ENCODE data around the gene RTN3. TPM values are rescaled to one million over a fixed set of nuclear protein-coding genes. Genes with fewer than 3 reads are reported as not detected.
A peak's percentile ranks its signal among the peaks of the same experiment; 100 is the strongest.

RTN3 gene
- polyA plus RNA-seq, 4 donors = 27.3 to 101 (median 69.5) TPM

DNA sequence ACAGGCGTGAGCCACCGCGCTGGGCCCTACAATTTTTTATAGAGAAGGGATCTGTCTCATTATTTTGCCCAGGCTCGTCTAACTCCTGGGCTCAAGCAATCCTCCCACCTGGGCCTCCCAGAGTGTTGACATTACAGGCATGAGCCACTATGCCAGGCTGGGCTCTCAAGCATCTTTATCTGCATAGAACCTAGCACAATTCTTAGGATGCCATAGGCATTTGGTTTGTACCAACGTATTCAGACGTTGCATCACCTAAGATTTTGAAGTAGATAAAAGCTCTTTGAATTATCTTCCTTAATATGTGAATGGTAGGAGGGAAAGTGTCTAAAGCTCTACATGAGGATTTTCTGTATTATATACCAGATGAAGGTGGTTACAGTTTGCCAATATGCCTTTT is 30.5 kb downstream of the RTN3 start:
- no peaks in the 10 kb centered on the region for H3K27me3 ChIP-seq (ENCODE audit: control insufficient read depth in 3 of 3, insufficient read depth in 3 of 3, low read length in 3 of 3)
- peaks cover 0 to 5% (median 0%) of the 10 kb centered on the region in 3 donors for H3K36me3 ChIP-seq (ENCODE audit: control insufficient read depth in 3 of 3, insufficient read depth in 2 of 3, low read depth in 1 of 3, low read length in 3 of 3)
- 89 to 93% (median 92%) methylated on average over 6 of the region's 6 CpGs for WGBS, 3 donors
- FAIRE-seq (no peak), DNase-seq (no peak)
- no peak overlapping the region for H3K4me3 ChIP-seq (ENCODE audit: low read depth in 1 of 3, low read length in 3 of 3)
- H3K9me3 ChIP-seq (ENCODE audit: control insufficient read depth in 2 of 2, insufficient read depth in 1 of 2, low read depth in 1 of 2, low read length in 1 of 2) = no peaks in the 10 kb centered on the region
- no peak overlapping the region for H3K27ac ChIP-seq (ENCODE audit: low read depth in 1 of 3, low read length in 2 of 3)
- H3K4me1 ChIP-seq (ENCODE audit: control insufficient read depth in 3 of 3, insufficient read depth in 2 of 3, low read depth in 1 of 3, low read length in 2 of 3) = peaks cover 2 to 6% (median 5%) of the 10 kb centered on the region in 3 donors

DNA sequence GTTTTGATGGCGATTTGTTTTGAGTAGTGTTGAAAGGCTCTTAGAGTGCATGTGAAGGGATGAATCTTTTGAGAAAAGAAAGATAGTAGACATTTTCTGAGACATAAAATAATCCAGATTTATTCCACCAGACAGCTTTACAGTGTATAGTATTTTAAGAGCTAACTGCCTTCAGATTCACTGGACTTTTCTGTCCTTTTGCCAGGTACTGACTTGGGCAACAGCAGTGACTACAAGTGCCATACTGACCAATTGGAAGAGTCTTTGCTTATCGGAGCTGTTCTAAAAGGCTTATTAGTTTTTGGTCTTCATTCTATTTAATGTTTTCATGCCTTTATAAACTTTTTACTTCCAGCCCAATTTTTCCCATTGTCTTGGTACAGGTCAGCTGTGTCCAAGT is 32.5 kb downstream of the RTN3 start:
- H3K9me3 ChIP-seq (ENCODE audit: control insufficient read depth in 2 of 2, insufficient read depth in 1 of 2, low read depth in 1 of 2, low read length in 1 of 2) = no peaks in the 10 kb centered on the region
- 88 to 99% (median 95%) methylated on average over 2 of the region's 2 CpGs for WGBS, 3 donors
- DNase-seq (no peak), FAIRE-seq (no peak)
- peaks cover 2 to 6% (median 5%) of the 10 kb centered on the region in 3 donors for H3K4me1 ChIP-seq (ENCODE audit: control insufficient read depth in 3 of 3, insufficient read depth in 2 of 3, low read depth in 1 of 3, low read length in 2 of 3)
- no peaks in the 10 kb centered on the region for H3K27me3 ChIP-seq (ENCODE audit: control insufficient read depth in 3 of 3, insufficient read depth in 3 of 3, low read length in 3 of 3)
- H3K4me3 ChIP-seq (ENCODE audit: low read depth in 1 of 3, low read length in 3 of 3) = no peak overlapping the region
- peaks cover under 1 to 3% (median 2%) of the 10 kb centered on the region in 3 donors for H3K36me3 ChIP-seq (ENCODE audit: control insufficient read depth in 3 of 3, insufficient read depth in 2 of 3, low read depth in 1 of 3, low read length in 3 of 3)
- no peak overlapping the region for H3K27ac ChIP-seq (ENCODE audit: low read depth in 1 of 3, low read length in 2 of 3)

- FAIRE-seq = no peak
- Histone ChIP-seq H3K9me3 (ENCODE audit: control insufficient read depth in 2 of 2, insufficient read depth in 1 of 2, low read depth in 1 of 2, low read length in 1 of 2) (no peaks in the 10 kb centered on the region), H3K4me1 (ENCODE audit: control insufficient read depth in 3 of 3, insufficient read depth in 2 of 3, low read depth in 1 of 3, low read length in 2 of 3) (peaks cover 0 to 1% (median 0%) of the 10 kb centered on the region in 3 donors), H3K27ac (ENCODE audit: low read depth in 1 of 3, low read length in 2 of 3) (no peak overlapping the region), H3K36me3 (ENCODE audit: control insufficient read depth in 3 of 3, insufficient read depth in 2 of 3, low read depth in 1 of 3, low read length in 3 of 3) (peaks cover 2 to 3% (median 3%) of the 10 kb centered on the region in 3 donors), H3K27me3 (ENCODE audit: control insufficient read depth in 3 of 3, insufficient read depth in 3 of 3, low read length in 3 of 3) (no peaks in the 10 kb centered on the region), H3K4me3 (ENCODE audit: low read depth in 1 of 3, low read length in 3 of 3) (no peak overlapping the region)
- no peak for DNase-seq
These were observed 34.7 kb downstream of the RTN3 start for GRCh38 chr11:63716046-63716445.

DNA sequence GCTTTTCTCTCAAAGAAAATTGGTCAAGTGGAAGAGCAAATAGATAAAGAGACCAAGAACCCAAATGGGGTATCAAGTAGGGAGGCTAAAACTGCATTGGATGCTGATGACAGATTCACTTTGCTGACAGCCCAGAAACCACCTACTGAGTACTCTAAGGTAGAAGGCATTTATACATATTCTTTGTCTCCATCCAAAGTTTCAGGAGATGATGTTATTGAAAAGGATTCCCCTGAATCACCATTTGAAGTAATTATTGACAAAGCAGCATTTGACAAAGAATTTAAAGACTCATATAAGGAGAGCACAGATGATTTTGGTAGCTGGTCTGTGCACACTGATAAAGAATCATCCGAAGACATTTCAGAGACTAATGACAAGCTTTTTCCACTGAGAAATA is 37.7 kb downstream of the RTN3 start:
- H3K27ac ChIP-seq (ENCODE audit: low read depth in 1 of 3, low read length in 2 of 3) = peak overlapping the region in 1 of 3 donors; percentile 11
- no peaks in the 10 kb centered on the region for H3K27me3 ChIP-seq (ENCODE audit: control insufficient read depth in 3 of 3, insufficient read depth in 3 of 3, low read length in 3 of 3)
- peaks cover 2 to 3% (median 3%) of the 10 kb centered on the region in 3 donors for H3K36me3 ChIP-seq (ENCODE audit: control insufficient read depth in 3 of 3, insufficient read depth in 2 of 3, low read depth in 1 of 3, low read length in 3 of 3)
- DNase-seq (no peak), FAIRE-seq (no peak)
- H3K9me3 ChIP-seq (ENCODE audit: control insufficient read depth in 2 of 2, insufficient read depth in 1 of 2, low read depth in 1 of 2, low read length in 1 of 2) = no peaks in the 10 kb centered on the region
- no peak overlapping the region for H3K4me3 ChIP-seq (ENCODE audit: low read depth in 1 of 3, low read length in 3 of 3)
- 90 to 96% (median 91%) methylated on average over 1 of the region's 1 CpG for WGBS, 3 donors
- H3K4me1 ChIP-seq (ENCODE audit: control insufficient read depth in 3 of 3, insufficient read depth in 2 of 3, low read depth in 1 of 3, low read length in 2 of 3) = no peaks in the 10 kb centered on the region

- Histone ChIP-seq H3K9me3 (ENCODE audit: control insufficient read depth in 2 of 2, insufficient read depth in 1 of 2, low read depth in 1 of 2, low read length in 1 of 2) (no peaks in the 10 kb centered on the region), H3K27ac (ENCODE audit: low read depth in 1 of 3, low read length in 2 of 3) (no peak overlapping the region), H3K4me1 (ENCODE audit: control insufficient read depth in 3 of 3, insufficient read depth in 2 of 3, low read depth in 1 of 3, low read length in 2 of 3) (no peaks in the 10 kb centered on the region), H3K4me3 (ENCODE audit: low read depth in 1 of 3, low read length in 3 of 3) (no peak overlapping the region), H3K36me3 (ENCODE audit: control insufficient read depth in 3 of 3, insufficient read depth in 2 of 3, low read depth in 1 of 3, low read length in 3 of 3) (peaks cover 0 to 3% (median 2%) of the 10 kb centered on the region in 3 donors), H3K27me3 (ENCODE audit: control insufficient read depth in 3 of 3, insufficient read depth in 3 of 3, low read length in 3 of 3) (no peaks in the 10 kb centered on the region)
- FAIRE-seq = no peak
- DNase-seq = no peak
- 79 to 87% (median 83%) methylated on average over 2 of the region's 2 CpGs for WGBS, 3 donors
These were observed 38.7 kb downstream of the RTN3 start for GRCh38 chr11:63719987-63720386.

GRCh38 chr11:63720611-63721010 is 39.3 kb downstream of the RTN3 start:
- H3K36me3 ChIP-seq (ENCODE audit: control insufficient read depth in 3 of 3, insufficient read depth in 2 of 3, low read depth in 1 of 3, low read length in 3 of 3) = peaks cover 0 to 3% (median 2%) of the 10 kb centered on the region in 3 donors
- no peaks in the 10 kb centered on the region for H3K4me1 ChIP-seq (ENCODE audit: control insufficient read depth in 3 of 3, insufficient read depth in 2 of 3, low read depth in 1 of 3, low read length in 2 of 3)
- no peaks in the 10 kb centered on the region for H3K27me3 ChIP-seq (ENCODE audit: control insufficient read depth in 3 of 3, insufficient read depth in 3 of 3, low read length in 3 of 3)
- H3K4me3 ChIP-seq (ENCODE audit: low read depth in 1 of 3, low read length in 3 of 3) = no peak overlapping the region
- no peak for FAIRE-seq
- 92 to 97% (median 96%) methylated on average over 3 of the region's 3 CpGs for WGBS, 3 donors
- H3K9me3 ChIP-seq (ENCODE audit: control insufficient read depth in 2 of 2, insufficient read depth in 1 of 2, low read depth in 1 of 2, low read length in 1 of 2) = no peaks in the 10 kb centered on the region
- H3K27ac ChIP-seq (ENCODE audit: low read depth in 1 of 3, low read length in 2 of 3) = no peak overlapping the region
- no peak for DNase-seq

DNA sequence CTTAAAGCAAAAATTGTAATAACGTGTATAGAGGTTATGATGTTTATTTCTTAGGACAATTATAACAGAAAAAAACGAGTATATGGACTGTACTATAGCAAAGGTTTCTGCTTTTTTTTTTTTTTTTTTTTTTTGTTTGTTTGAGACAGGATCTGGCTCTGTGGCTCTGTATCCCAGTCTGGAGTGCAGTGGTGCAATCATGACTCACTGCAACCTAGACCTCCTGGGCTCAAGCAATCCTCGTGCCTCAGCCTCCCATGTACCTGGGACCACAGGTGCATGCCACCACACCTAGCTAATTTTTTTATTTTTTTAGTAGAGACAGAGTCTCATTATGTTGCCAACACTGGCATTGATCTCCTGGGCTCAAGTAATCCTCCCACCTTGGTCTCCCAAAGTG is 48.0 kb downstream of the RTN3 start:
- no peaks in the 10 kb centered on the region for H3K9me3 ChIP-seq (ENCODE audit: control insufficient read depth in 2 of 2, insufficient read depth in 1 of 2, low read depth in 1 of 2, low read length in 1 of 2)
- no peaks in the 10 kb centered on the region for H3K27me3 ChIP-seq (ENCODE audit: control insufficient read depth in 3 of 3, insufficient read depth in 3 of 3, low read length in 3 of 3)
- no peak overlapping the region for H3K4me3 ChIP-seq (ENCODE audit: low read depth in 1 of 3, low read length in 3 of 3)
- no peaks in the 10 kb centered on the region for H3K4me1 ChIP-seq (ENCODE audit: control insufficient read depth in 3 of 3, insufficient read depth in 2 of 3, low read depth in 1 of 3, low read length in 2 of 3)
- H3K27ac ChIP-seq (ENCODE audit: low read depth in 1 of 3, low read length in 2 of 3) = no peak overlapping the region
- no peak for FAIRE-seq
- H3K36me3 ChIP-seq (ENCODE audit: control insufficient read depth in 3 of 3, insufficient read depth in 2 of 3, low read depth in 1 of 3, low read length in 3 of 3) = peaks cover 0 to 2% (median 2%) of the 10 kb centered on the region in 3 donors
- WGBS, 3 donors = 80 to 87% (median 82%) methylated on average over 3 of the region's 3 CpGs
- no peak for DNase-seq

- FAIRE-seq (no peak), DNase-seq (no peak)
- 95 to 98% (median 95%) methylated on average over 4 of the region's 4 CpGs for WGBS, 3 donors
- H3K4me3 ChIP-seq (ENCODE audit: low read depth in 1 of 3, low read length in 3 of 3) = no peak overlapping the region
- no peak overlapping the region for H3K27ac ChIP-seq (ENCODE audit: low read depth in 1 of 3, low read length in 2 of 3)
- no peaks in the 10 kb centered on the region for H3K27me3 ChIP-seq (ENCODE audit: control insufficient read depth in 3 of 3, insufficient read depth in 3 of 3, low read length in 3 of 3)
- H3K36me3 ChIP-seq (ENCODE audit: control insufficient read depth in 3 of 3, insufficient read depth in 2 of 3, low read depth in 1 of 3, low read length in 3 of 3) = no peaks in the 10 kb centered on the region
- H3K4me1 ChIP-seq (ENCODE audit: control insufficient read depth in 3 of 3, insufficient read depth in 2 of 3, low read depth in 1 of 3, low read length in 2 of 3) = no peaks in the 10 kb centered on the region
- H3K9me3 ChIP-seq (ENCODE audit: control insufficient read depth in 2 of 2, insufficient read depth in 1 of 2, low read depth in 1 of 2, low read length in 1 of 2) = no peaks in the 10 kb centered on the region
These were observed 55.6 kb downstream of the RTN3 start for GRCh38 chr11:63736864-63737263.

DNA sequence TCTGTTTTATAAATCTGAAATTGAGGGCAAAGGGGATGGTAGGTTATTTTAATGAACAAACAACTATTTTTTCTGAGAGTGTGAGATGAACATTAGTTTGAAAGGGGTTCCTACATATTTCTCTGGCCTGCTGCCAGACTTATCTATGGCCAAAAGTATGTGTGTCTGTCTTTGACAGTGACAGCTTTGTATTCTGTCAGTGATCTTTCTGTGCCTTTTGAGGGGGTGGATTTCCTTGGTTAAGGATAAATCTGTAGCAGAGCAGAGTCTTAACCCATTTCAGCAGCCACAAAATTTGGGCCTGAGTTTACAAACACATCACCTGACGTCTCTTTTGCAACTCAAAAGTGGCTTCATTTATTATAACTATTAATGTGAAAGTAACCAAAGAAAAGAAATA is 56.4 kb downstream of the RTN3 start:
- DNase-seq (no peak), FAIRE-seq (no peak)
- no peaks in the 10 kb centered on the region for H3K27me3 ChIP-seq (ENCODE audit: control insufficient read depth in 3 of 3, insufficient read depth in 3 of 3, low read length in 3 of 3)
- H3K4me3 ChIP-seq (ENCODE audit: low read depth in 1 of 3, low read length in 3 of 3) = no peak overlapping the region
- no peaks in the 10 kb centered on the region for H3K4me1 ChIP-seq (ENCODE audit: control insufficient read depth in 3 of 3, insufficient read depth in 2 of 3, low read depth in 1 of 3, low read length in 2 of 3)
- no peaks in the 10 kb centered on the region for H3K36me3 ChIP-seq (ENCODE audit: control insufficient read depth in 3 of 3, insufficient read depth in 2 of 3, low read depth in 1 of 3, low read length in 3 of 3)
- no peak overlapping the region for H3K27ac ChIP-seq (ENCODE audit: low read depth in 1 of 3, low read length in 2 of 3)
- WGBS, 3 donors = 47 to 95% (median 85%) methylated on average over 1 of the region's 1 CpG
- no peaks in the 10 kb centered on the region for H3K9me3 ChIP-seq (ENCODE audit: control insufficient read depth in 2 of 2, insufficient read depth in 1 of 2, low read depth in 1 of 2, low read length in 1 of 2)
